Urothelium cell line (cell line): Measurements from ENCODE around the gene SETD5.
"Not testable (repeated sequence)": the region's sequence is repeated elsewhere in the genome, so short reads cannot be mapped to it uniquely, and the experiment has no call there.

Source experiments
- DNase-seq: peaks from one replicate; pipeline ENCODE4 v3.0.0; 2011; ENCODE audit warnings: low spot score, mixed read lengths
- FAIRE-seq: peaks from 2 replicates; lab custom pipeline; 2011; peaks lifted over from hg19 to GRCh38; lab: Jason Lieb, UNC

SETD5 gene

GRCh38 chr3:9455596-9456131 lies 58.2 kb downstream of the SETD5 start:
- no peak for DNase-seq
- FAIRE-seq = no peak

GRCh38 chr3:9467451-9467850 lies 70.0 kb downstream of the SETD5 start:
- DNase-seq (no peak), FAIRE-seq (no peak)

GRCh38 chr3:9468460-9468859 lies 71.0 kb downstream of the SETD5 start:
- FAIRE-seq (no peak), DNase-seq (no peak)

- FAIRE-seq (no peak), DNase-seq (no peak)
Observed at GRCh38 chr3:9469986-9470385, 72.6 kb downstream of the SETD5 start.

GRCh38 chr3:9473496-9474065 lies 76.2 kb downstream of the SETD5 start:
- DNase-seq (no peak), FAIRE-seq (no peak)

- DNase-seq (no peak), FAIRE-seq (no peak)
Observed at GRCh38 chr3:9474482-9474881, 77.1 kb downstream of the SETD5 start.

- DNase-seq (no peak), FAIRE-seq (no peak)
Observed at GRCh38 chr3:9476935-9477334, 79.5 kb downstream of the SETD5 start.

GRCh38 chr3:9480265-9480664 lies 82.8 kb downstream of the SETD5 start:
- no peak for FAIRE-seq
- DNase-seq = no peak

- FAIRE-seq (no peak), DNase-seq (no peak)
Observed at GRCh38 chr3:9485248-9485647, 87.8 kb downstream of the SETD5 start.

GRCh38 chr3:9491506-9491905 lies 94.1 kb downstream of the SETD5 start:
- no peak for FAIRE-seq
- DNase-seq = no peak

GRCh38 chr3:9494036-9494435 lies 96.6 kb downstream of the SETD5 start:
- FAIRE-seq, DNase-seq: not testable (repeated sequence)

GRCh38 chr3:9496893-9497292 lies 99.5 kb downstream of the SETD5 start:
- no peak for DNase-seq
- no peak for FAIRE-seq

- FAIRE-seq = no peak
- DNase-seq = peak; percentile 82
Observed at GRCh38 chr3:9497821-9498565, 100.6 kb downstream of the SETD5 start.

- DNase-seq = no peak
- FAIRE-seq = no peak
Observed at GRCh38 chr3:9498781-9499180, 101.4 kb downstream of the SETD5 start.

- DNase-seq = peak; percentile 27
- FAIRE-seq = no peak
Observed at GRCh38 chr3:9499455-9500107, 102.2 kb downstream of the SETD5 start.

- peak; percentile 56 for DNase-seq
- no peak for FAIRE-seq
Observed at GRCh38 chr3:9500108-9501050, 103.0 kb downstream of the SETD5 start.

GRCh38 chr3:9501226-9501625 lies 103.8 kb downstream of the SETD5 start:
- DNase-seq = no peak
- no peak for FAIRE-seq

- peak; percentile 32 for FAIRE-seq
- DNase-seq = peak; percentile 68
Observed at GRCh38 chr3:9503283-9503682, 105.9 kb downstream of the SETD5 start.

- DNase-seq = no peak
- FAIRE-seq = no peak
Observed at GRCh38 chr3:9507586-9508578, 110.5 kb downstream of the SETD5 start.

GRCh38 chr3:9508781-9509180 lies 111.4 kb downstream of the SETD5 start:
- DNase-seq (no peak), FAIRE-seq (no peak)
